Activated CD4-positive, alpha-beta memory T cell treated with anti-CD3 and anti-CD28 coated beads, Interleukin-2, amount 10 ng/mL, durations not matched to agents 7 days and 5 days (primary cell): Measurements from ENCODE around the gene RSL24D1. TPM values are rescaled to one million over a fixed set of nuclear protein-coding genes. Genes with fewer than 3 reads are reported as not detected.

Source experiments
- CTCF ChIA-PET: fragments of 350-600 bp; sonication (Branson Sonifier 250); formaldehyde crosslinking; loops from one replicate; lab custom pipeline; 2021; ENCODE audit warnings: antibody characterized with exemption, inconsistent platforms; lab: Charles Lee
- POLR2A ChIA-PET: fragments of 350-600 bp; sonication (Branson Sonifier 250); formaldehyde crosslinking; loops from one replicate; lab custom pipeline; 2021; ENCODE audit warnings: antibody characterized with exemption; lab: Charles Lee
- DNase-seq: peaks from one replicate; pipeline ENCODE4 v3.0.0-alpha.2; 2020
- H3K27ac Mint-ChIP-seq: one replicate; pipeline ENCODE4 v1.8.0; 2021; ENCODE audit warnings: mild to moderate bottlenecking, mixed read lengths
- H3K27me3 Mint-ChIP-seq: one replicate; pipeline ENCODE4 v1.8.0; 2021; ENCODE audit warnings: mixed read lengths
- H3K36me3 Mint-ChIP-seq: one replicate; pipeline ENCODE4 v1.8.0; 2021; ENCODE audit warnings: low read depth, mixed read lengths
- H3K4me1 Mint-ChIP-seq: one replicate; pipeline ENCODE4 v1.8.0; 2021; ENCODE audit warnings: mixed read lengths
- H3K4me3 Mint-ChIP-seq: one replicate; pipeline ENCODE4 v1.8.0; 2021; ENCODE audit warnings: mild to moderate bottlenecking, mixed read lengths
- H3K9me3 Mint-ChIP-seq: one replicate; pipeline ENCODE4 v1.8.0; 2021; ENCODE audit warnings: mixed read lengths
- total RNA-seq, 2 experiments: library from RNA; stranded (reverse); gene quantifications; one replicate each; pipeline ENCODE4 v1.2.3, GENCODE V29; 2021

RSL24D1 gene
- 100 to 1,000 TPM; 107 to 111 TPM for total RNA-seq

DNA sequence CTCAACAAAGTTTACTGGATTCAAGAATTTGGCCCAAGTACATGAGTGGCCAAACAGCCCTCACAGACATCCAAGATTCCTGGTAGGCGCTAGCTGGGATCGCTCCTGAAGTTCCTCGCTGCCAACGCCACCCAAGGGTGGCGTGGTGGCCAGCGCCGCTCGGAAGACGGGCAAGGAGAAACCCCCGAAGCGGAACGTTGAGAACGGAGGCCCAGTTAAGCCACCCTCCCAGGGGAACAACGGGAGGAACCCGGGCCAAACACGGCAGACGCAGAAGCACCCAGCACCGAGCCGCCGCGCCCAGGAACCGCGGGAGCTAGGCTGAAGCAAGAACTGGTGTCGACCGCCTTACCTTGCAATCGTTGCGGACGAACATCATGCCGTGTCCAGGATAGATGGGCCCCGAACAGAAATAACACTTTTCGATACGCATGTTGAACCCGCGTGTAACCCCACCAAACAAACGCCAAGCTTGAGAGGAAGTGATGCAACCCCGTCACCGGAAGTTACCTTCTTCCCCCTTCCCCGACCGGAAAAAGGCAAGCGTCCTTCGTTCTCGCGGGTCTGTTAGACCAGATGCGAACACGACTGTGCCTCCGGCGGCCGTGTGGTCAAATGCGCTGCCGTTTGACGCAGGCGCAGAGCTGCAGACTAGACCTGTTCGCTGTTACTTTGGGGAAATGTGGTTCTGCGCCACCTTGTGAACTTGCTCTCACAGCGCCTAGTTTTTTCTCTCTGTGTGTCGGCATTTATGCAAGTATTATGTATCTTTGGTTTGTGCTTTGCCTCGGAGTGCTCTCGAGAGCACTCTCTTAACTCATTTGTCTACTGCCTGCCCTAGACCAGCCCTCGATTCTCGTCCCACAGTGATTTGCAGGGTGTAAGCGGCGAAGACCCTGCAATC lies at the start of gene RSL24D1:
Gene RSL24D1 (minus strand): TSS at position 484 of the 904 bp plus-strand sequence. CDS start 51 bp downstream, at position 433.
- H3K36me3 Mint-ChIP-seq, result peaks cover 34% of the 10 kb centered on the region
- peak; percentile 97 for DNase-seq
- peaks cover 3% of the 10 kb centered on the region for H3K9me3 Mint-ChIP-seq
- no peak within 1 kb of the TSS for H3K4me3 Mint-ChIP-seq
- ChIA-PET POLR2A (interaction anchor here (0.6 to 2.5 kb wide), 23 partner anchors 10 to 299 kb away, joined by 3 to 28 read pairs (median 4); partner anchors contain the start of genes CCPG1, PIERCE2, PIGB and PIGBOS1), CTCF (interaction anchor here (0.9 to 2.6 kb wide), 13 partner anchors 10 to 239 kb away, joined by 3 to 21 read pairs (median 6); partner anchors contain the start of genes CCPG1, PIERCE2, PIGB and PIGBOS1)
- peaks cover 24% of the 10 kb centered on the region for H3K4me1 Mint-ChIP-seq
- no peaks in the 10 kb centered on the region for H3K27me3 Mint-ChIP-seq
- no peak within 1 kb of the TSS for H3K27ac Mint-ChIP-seq

DNA sequence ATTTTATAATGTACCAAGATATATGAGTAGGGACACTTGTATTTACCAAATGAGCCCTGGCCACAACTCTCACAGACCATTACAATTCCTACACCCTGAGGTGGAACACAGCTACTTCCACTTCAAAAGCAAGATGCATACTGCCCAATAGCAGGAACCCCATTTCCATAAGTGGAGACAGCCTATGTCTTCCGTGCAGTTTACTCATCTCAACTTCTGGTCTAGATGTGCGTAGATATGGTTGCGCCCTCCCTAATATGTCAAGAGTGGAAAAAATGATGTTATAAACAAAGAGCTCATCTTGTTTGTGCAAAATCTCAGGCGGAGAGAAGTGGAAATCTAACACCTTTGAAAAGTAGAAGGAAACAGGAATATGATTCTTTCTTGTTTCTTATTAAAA lies 48.3 kb upstream of the RSL24D1 start:
- ChIA-PET CTCF (interaction anchor here (0.6 to 1.0 kb wide), 2 partner anchors 28 to 37 kb away, joined by 3 read pairs; no protein-coding TSS in a partner anchor), POLR2A (interaction anchor here (0.9 to 1.4 kb wide), 3 partner anchors 22 to 74 kb away, joined by 3 to 4 read pairs (median 3); partner anchors contain the start of genes PIGB and PIGBOS1)
- peak overlapping the region; percentile 12 for H3K27ac Mint-ChIP-seq
- H3K36me3 Mint-ChIP-seq, result peaks cover 46% of the 10 kb centered on the region
- H3K27me3 Mint-ChIP-seq, result no peaks in the 10 kb centered on the region
- H3K4me3 Mint-ChIP-seq, result no peak overlapping the region
- no peaks in the 10 kb centered on the region for H3K9me3 Mint-ChIP-seq
- peaks cover 78% of the 10 kb centered on the region for H3K4me1 Mint-ChIP-seq
- DNase-seq, result no peak

DNA sequence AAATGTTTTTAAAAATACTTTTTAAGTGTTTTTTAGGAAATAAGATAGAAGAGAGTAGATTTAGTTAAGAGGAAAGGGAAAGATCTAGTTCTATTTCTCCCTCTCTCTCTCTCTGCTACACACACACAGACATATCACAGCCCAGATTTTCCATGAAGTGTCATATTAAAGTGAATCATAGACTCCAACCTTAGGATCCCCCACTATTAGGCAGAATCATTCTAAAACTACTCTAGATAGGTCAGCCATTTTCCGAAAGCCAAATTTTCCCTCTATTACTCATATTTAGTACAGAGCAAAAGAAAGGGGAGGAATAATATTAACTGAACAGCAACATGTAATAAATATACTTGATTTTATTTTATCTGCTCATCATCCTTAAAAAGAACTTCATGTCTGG lies 45.1 kb upstream of the RSL24D1 start:
- POLR2A ChIA-PET, result interaction anchor here (1.7 kb wide), 1 partner anchor 20 kb away, joined by 5 read pairs; no protein-coding TSS in a partner anchor
- peaks cover 82% of the 10 kb centered on the region for H3K4me1 Mint-ChIP-seq
- CTCF ChIA-PET, result no interaction called here
- peak overlapping the region; percentile 16 for H3K27ac Mint-ChIP-seq
- H3K36me3 Mint-ChIP-seq, result peaks cover 48% of the 10 kb centered on the region
- H3K9me3 Mint-ChIP-seq, result no peaks in the 10 kb centered on the region
- DNase-seq, result no peak
- no peak overlapping the region for H3K4me3 Mint-ChIP-seq
- H3K27me3 Mint-ChIP-seq, result no peaks in the 10 kb centered on the region

DNA sequence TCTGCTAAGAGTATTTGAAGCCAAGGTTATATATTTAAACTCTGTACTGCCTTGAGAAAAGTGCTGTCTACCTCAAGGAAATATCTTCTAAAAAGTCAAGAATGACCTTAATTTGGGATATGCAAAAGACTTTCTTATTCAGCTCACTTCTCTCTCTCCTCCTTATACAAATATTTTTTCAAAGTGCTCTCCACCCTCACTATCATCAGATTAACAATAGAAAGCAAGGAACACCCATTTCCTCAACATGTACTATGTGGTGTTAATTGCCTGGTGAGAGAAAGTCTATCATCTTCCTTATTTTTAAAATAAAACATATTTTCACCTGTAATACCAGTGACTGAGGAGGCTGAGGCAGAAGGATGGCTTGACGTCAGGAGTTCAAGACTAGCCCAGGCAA lies 44.4 kb upstream of the RSL24D1 start:
- H3K9me3 Mint-ChIP-seq, result no peaks in the 10 kb centered on the region
- peaks cover 47% of the 10 kb centered on the region for H3K36me3 Mint-ChIP-seq
- peak overlapping the region; percentile 8 for H3K27ac Mint-ChIP-seq
- POLR2A ChIA-PET, result no interaction called here
- CTCF ChIA-PET, result no interaction called here
- no peak overlapping the region for H3K4me3 Mint-ChIP-seq
- DNase-seq, result no peak
- H3K4me1 Mint-ChIP-seq, result peaks cover 81% of the 10 kb centered on the region
- H3K27me3 Mint-ChIP-seq, result no peaks in the 10 kb centered on the region

DNA sequence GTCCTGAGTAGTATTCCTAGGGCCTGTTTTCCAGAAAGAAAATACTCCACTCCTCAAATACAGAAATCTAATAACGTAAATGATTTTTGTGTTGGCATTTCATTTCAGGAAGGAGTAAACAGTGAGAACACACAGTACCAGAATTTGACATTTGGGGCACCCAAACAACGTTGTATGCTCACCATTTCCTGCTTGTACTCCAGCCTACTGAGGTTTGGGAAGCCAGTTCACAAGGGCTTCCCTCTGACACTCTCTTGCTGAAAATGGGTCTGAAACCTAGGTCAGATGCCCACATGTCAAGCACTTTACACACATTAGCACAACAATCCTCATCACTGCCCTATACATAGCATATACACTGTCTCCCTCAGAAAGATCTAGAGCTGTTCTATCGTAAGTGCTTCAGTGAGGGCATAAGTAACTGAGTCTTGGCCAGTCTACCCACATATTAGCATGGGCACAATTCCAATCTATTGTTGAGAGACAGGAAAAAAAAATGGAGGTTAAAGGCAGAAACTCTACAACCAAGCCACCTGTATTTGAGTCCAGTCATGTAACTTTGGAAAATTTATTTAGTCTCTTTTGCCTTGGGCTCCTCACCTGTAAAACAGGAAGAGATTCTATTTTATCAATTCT lies 43.5 kb upstream of the RSL24D1 start:
- Mint-ChIP-seq H3K4me1 (peaks cover 83% of the 10 kb centered on the region), H3K9me3 (no peaks in the 10 kb centered on the region), H3K27me3 (no peaks in the 10 kb centered on the region), H3K36me3 (peaks cover 48% of the 10 kb centered on the region), H3K27ac (peak overlapping the region; percentile 79), H3K4me3 (no peak overlapping the region)
- POLR2A ChIA-PET, result interaction anchor here (1.7 kb wide), 1 partner anchor 79 kb away, joined by 5 read pairs; the partner anchor contains the start of genes PIGB and PIGBOS1
- CTCF ChIA-PET, result no interaction called here
- DNase-seq, result no peak

DNA sequence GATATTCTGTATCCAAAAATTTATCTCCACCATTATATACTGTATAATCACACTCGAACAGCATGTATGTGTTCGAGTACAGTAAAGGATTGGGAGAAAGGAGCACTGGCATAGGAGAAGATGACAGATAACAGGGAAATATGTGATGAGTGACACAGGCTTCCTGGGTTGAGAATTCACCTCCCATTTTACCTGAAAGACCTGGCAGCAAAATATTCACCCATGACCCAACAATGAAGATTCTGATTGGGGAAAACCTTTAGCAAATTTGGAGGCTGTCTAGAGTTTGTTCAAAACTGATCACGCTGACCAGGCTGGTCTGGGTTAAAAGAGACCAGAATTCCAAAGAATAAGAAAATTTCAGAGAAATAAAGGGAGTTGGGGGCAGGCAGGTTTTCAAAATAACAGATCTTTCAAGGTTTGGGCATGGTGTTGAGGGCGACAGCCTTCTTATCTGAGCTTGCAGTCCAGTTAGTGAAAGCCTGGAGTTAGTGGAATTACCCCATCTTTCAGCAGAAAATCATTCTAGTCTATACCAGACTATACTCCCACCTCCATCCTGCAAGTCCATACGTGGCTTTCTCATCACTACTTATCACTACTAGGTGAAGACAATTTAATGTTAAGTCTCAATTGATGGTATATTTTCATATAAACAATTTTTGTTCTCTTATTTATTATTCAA lies 42.8 kb upstream of the RSL24D1 start:
- Mint-ChIP-seq H3K27ac (no peak overlapping the region), H3K4me1 (peaks cover 78% of the 10 kb centered on the region), H3K9me3 (no peaks in the 10 kb centered on the region), H3K27me3 (no peaks in the 10 kb centered on the region), H3K4me3 (no peak overlapping the region), H3K36me3 (peaks cover 46% of the 10 kb centered on the region)
- ChIA-PET POLR2A (interaction anchor here (1.7 to 2.3 kb wide), 3 partner anchors 18 to 79 kb away, joined by 5 to 9 read pairs (median 5); partner anchors contain the start of genes PIGB and PIGBOS1), CTCF (interaction anchor here (1.2 kb wide), 1 partner anchor 22 kb away, joined by 4 read pairs; no protein-coding TSS in a partner anchor)
- DNase-seq, result no peak

DNA sequence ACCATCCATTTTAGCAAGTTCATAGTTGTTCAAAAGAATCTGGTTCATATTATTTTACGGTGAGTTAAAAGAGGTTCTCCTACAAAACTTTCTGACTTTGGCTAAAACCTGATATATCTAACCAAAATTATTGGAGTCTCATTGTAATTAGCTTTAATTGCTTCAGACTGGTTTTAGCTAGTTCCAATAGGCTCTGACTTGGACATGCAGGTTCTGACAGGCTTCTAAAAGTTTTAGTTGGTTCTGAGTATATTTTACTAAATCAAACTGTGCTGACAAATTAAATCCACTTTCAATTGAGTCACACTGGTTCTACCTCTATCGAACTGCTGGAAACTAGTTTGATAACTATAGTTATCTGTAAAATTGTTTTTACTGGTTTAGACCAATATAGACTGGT lies 42.1 kb upstream of the RSL24D1 start:
- H3K9me3 Mint-ChIP-seq, result no peaks in the 10 kb centered on the region
- H3K27ac Mint-ChIP-seq, result peak overlapping the region; percentile 76
- ChIA-PET CTCF (interaction anchor here (1.2 kb wide), 1 partner anchor 21 kb away, joined by 4 read pairs; no protein-coding TSS in a partner anchor), POLR2A (interaction anchor here (1.1 to 2.3 kb wide), 3 partner anchors 17 to 39 kb away, joined by 3 to 9 read pairs (median 5); no protein-coding TSS in a partner anchor)
- no peak for DNase-seq
- no peak overlapping the region for H3K4me3 Mint-ChIP-seq
- H3K27me3 Mint-ChIP-seq, result no peaks in the 10 kb centered on the region
- H3K36me3 Mint-ChIP-seq, result peaks cover 50% of the 10 kb centered on the region
- H3K4me1 Mint-ChIP-seq, result peaks cover 79% of the 10 kb centered on the region

DNA sequence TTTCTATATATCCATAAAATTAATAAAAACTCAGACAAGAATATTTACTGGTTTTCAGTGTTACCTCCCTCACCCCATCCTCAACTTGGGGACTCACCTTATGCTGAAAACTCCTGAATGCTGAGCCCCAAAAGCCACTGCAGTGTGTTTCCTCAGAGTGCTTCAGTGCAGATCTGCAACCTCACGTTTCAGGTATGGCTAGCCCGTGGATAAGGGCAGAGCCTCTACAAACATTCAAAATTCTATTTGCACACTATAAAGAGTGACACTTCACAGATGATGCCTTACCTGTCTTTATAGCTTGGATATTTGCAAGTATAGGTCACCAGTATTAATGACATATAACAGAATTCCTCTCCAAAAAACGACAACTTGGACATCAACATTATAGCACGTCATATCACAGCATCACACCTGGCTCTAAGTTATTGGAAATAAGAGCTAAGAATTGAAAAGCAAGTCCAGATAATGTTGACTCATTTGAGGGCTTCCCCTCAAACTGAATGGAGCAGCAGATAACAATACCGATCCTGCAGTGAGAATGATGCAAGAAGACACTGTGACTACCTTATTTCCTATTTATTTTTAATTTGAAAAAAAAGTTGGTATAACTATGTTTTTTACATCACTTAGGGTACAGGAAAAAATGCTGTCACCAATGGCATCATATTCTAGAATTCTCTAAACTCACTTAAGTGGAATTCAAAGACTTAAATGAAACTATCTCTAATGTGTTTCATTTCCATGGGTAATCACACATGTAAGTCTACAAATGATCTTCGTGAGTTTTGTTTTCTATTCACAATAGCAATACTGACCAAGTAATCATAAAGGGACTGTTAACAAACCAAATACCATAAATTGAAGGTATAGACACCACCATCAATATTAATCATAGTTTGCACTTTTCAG lies 40.7 kb upstream of the RSL24D1 start:
- ChIA-PET POLR2A (interaction anchor here (0.9 to 2.3 kb wide), 5 partner anchors 16 to 45 kb away, joined by 3 to 9 read pairs (median 5); no protein-coding TSS in a partner anchor), CTCF (interaction anchor here (0.6 kb wide), 1 partner anchor 20 kb away, joined by 4 read pairs; no protein-coding TSS in a partner anchor)
- Mint-ChIP-seq H3K9me3 (no peaks in the 10 kb centered on the region), H3K27ac (peak overlapping the region; percentile 76), H3K36me3 (peaks cover 54% of the 10 kb centered on the region), H3K27me3 (no peaks in the 10 kb centered on the region), H3K4me1 (peaks cover 66% of the 10 kb centered on the region), H3K4me3 (peak overlapping the region; percentile 33)
- DNase-seq, result no peak

DNA sequence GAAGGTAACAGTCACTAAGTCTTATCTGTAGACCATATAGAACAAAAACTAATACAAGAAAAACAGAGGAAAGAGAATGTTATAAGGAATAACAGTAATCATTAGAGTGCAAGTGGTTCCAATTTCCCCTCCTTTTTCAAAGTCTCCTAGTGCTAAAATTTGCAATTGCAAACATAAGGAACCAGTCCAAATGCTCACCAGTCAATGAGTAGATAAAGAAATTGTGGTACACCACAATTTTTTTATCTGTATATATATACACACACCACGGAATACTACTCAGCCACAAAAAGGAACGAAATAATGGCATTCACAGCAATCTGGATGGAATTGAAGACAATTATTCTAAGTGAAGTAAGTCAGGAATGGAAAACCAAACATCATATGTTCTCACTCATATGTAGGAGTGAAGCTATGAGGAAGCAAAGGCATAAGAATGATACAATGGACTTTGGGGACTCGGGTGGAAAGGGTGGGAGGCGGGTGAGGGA lies 38.9 kb upstream of the RSL24D1 start:
- Mint-ChIP-seq H3K4me1 (peaks cover 69% of the 10 kb centered on the region), H3K27me3 (no peaks in the 10 kb centered on the region), H3K36me3 (peaks cover 67% of the 10 kb centered on the region), H3K9me3 (no peaks in the 10 kb centered on the region), H3K27ac (no peak overlapping the region), H3K4me3 (no peak overlapping the region)
- no peak for DNase-seq
- POLR2A ChIA-PET, result interaction anchor here (1.1 kb wide), 1 partner anchor 32 kb away, joined by 3 read pairs; no protein-coding TSS in a partner anchor
- CTCF ChIA-PET, result no interaction called here

DNA sequence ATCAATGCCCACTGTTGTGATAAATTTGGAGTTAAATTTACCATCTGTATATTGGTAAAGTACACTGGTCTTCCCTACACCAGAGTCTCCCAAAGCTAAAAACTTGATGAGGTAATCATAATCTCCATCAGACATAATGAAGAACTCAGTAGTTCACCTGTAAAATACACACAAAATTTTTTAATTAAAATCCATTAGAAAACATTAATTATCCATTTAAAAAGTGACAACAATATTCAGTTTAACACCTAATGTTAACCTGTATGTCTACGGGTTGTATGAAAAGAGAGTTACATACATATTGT lies 38.0 kb upstream of the RSL24D1 start:
- H3K27ac Mint-ChIP-seq, result no peak overlapping the region
- no peaks in the 10 kb centered on the region for H3K9me3 Mint-ChIP-seq
- ChIA-PET POLR2A (no interaction called here), CTCF (no interaction called here)
- no peak overlapping the region for H3K4me3 Mint-ChIP-seq
- no peak for DNase-seq
- peaks cover 66% of the 10 kb centered on the region for H3K36me3 Mint-ChIP-seq
- peaks cover 68% of the 10 kb centered on the region for H3K4me1 Mint-ChIP-seq
- H3K27me3 Mint-ChIP-seq, result no peaks in the 10 kb centered on the region

DNA sequence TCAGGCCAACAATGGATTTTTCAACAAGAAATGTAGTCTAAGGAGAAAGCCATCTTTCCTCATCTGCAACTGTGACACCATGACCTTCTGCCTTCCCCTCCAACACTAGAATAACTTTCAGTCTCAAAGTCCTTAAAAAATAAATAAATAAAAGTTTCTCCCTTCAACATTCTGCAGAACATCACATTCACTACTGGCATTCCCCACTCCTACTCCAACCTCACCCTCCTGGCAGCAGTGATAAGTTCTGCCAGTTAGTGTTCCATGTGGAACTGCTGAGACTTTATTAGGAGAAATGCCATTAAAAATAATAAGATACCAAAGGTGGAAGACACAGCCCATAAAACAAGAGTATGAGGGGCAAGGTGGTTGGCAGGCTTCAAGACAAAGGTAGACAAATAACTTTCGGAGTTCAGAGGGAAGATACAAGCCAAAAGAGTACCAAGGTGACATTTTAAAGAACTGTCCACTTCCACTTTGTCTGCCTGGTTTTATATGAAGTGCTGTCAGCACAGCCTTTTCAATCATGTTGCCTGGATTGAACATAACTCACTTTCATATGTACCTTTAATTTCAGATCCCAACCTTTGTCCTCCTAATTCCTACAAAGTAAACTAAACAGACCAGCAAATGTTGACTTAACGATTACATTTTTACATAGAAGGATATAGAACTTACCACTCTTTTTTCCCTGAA lies 37.5 kb upstream of the RSL24D1 start:
- no peaks in the 10 kb centered on the region for H3K9me3 Mint-ChIP-seq
- H3K27me3 Mint-ChIP-seq, result no peaks in the 10 kb centered on the region
- DNase-seq, result no peak
- CTCF ChIA-PET, result no interaction called here
- peaks cover 66% of the 10 kb centered on the region for H3K4me1 Mint-ChIP-seq
- no peak overlapping the region for H3K27ac Mint-ChIP-seq
- peaks cover 69% of the 10 kb centered on the region for H3K36me3 Mint-ChIP-seq
- POLR2A ChIA-PET, result no interaction called here
- H3K4me3 Mint-ChIP-seq, result no peak overlapping the region
